ENCODE measurements around the gene SMAD6. TPM values are rescaled to one million over a fixed set of nuclear protein-coding genes. Genes with fewer than 3 reads are reported as not detected.
A peak's percentile ranks its signal among the peaks of the same experiment; 100 is the strongest.

The SMAD6 gene
- total and polyA plus RNA-seq, 9 of the 15 experiments (the other 6 are each of a cell fraction or from before 2014, with no cell fraction given), result 0.10 to 15.5 (median 3.7) TPM

GRCh38 chr15:66700802-66701421, 1.1 kb upstream of the SMAD6 start (continued):
- no peak for TF ChIP-seq ZFP91 (CRISPR knock-in tag; IDR thresholded peaks at IDR 0.05)
- no peak for TF ChIP-seq FOXK1 (CRISPR knock-in tag; IDR thresholded peaks at IDR 0.05; ENCODE audit: borderline replicate concordance)
- TF ChIP-seq HCFC1 (IDR thresholded peaks at IDR 0.05; ENCODE audit: low read depth, low read length), result 0 out of 2 replicates have a peak, but pooled peaks have one; percentile 20
- TF ChIP-seq HNRNPH1 (optimal IDR thresholded peaks at IDR 0.05; ENCODE audit: low read depth, low read length), result no peak
- TF ChIP-seq TCF15 (CRISPR knock-in tag; IDR thresholded peaks at IDR 0.05), result no peak
- TF ChIP-seq LCOR (CRISPR knock-in tag; IDR thresholded peaks at IDR 0.05), result no peak
- TF ChIP-seq SMARCE1 (IDR thresholded peaks at IDR 0.05), result no peak
- 0 out of 2 replicates have a peak, but pooled peaks have one; percentile 52 for TF ChIP-seq E2F3 (CRISPR knock-in tag; IDR thresholded peaks at IDR 0.05)
- TF ChIP-seq CHD2 (IDR thresholded peaks at IDR 0.05; ENCODE audit: low read depth, low read length), result no peak
- no peak for TF ChIP-seq ZNF561 (CRISPR knock-in tag; conservative IDR thresholded peaks at IDR 0.05)
- TF ChIP-seq HES1 (IDR thresholded peaks at IDR 0.05; ENCODE audit: low read depth), result no peak
- TF ChIP-seq RUNX1 (IDR thresholded peaks at IDR 0.05; ENCODE audit: low read depth), result no peak
- TF ChIP-seq MYC (IDR thresholded peaks at IDR 0.05; ENCODE audit: low read depth, low read length), result 0 out of 2 replicates have a peak, but pooled peaks have one; percentile 43
- no peak for TF ChIP-seq MYC (CRISPR knock-in tag; IDR thresholded peaks at IDR 0.05; ENCODE audit: borderline replicate concordance, low read depth)
- TF ChIP-seq, protein P1, sequence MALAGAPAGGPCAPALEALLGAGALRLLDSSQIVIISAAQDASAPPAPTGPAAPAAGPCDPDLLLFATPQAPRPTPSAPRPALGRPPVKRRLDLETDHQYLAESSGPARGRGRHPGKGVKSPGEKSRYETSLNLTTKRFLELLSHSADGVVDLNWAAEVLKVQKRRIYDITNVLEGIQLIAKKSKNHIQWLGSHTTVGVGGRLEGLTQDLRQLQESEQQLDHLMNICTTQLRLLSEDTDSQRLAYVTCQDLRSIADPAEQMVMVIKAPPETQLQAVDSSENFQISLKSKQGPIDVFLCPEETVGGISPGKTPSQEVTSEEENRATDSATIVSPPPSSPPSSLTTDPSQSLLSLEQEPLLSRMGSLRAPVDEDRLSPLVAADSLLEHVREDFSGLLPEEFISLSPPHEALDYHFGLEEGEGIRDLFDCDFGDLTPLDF (CRISPR knock-in tag; IDR thresholded peaks at IDR 0.05), result no peak
- TF ChIP-seq SREBF2 (CRISPR knock-in tag; IDR thresholded peaks at IDR 0.05), result no peak
- TF ChIP-seq POLR2G (IDR thresholded peaks at IDR 0.05; ENCODE audit: low read depth, low read length), result peak; percentile 77
- TF ChIP-seq MBD2 (IDR thresholded peaks at IDR 0.05; ENCODE audit: borderline replicate concordance, low read depth), result no peak
- TF ChIP-seq ZNF146 (CRISPR knock-in tag; IDR thresholded peaks at IDR 0.05; ENCODE audit: unreplicated experiment), result no peak
- TF ChIP-seq MAFG (tag; conservative IDR thresholded peaks at IDR 0.05), result no peak
- no peak for TF ChIP-seq TEAD2 (tag; IDR thresholded peaks at IDR 0.05)
- TF ChIP-seq FOXA1 (IDR thresholded peaks at IDR 0.05; ENCODE audit: borderline replicate concordance), result no peak
- no peak for TF ChIP-seq WHSC1 (IDR thresholded peaks at IDR 0.05; ENCODE audit: low read length)
- TF ChIP-seq HIVEP1 (CRISPR knock-in tag; IDR thresholded peaks at IDR 0.05), result no peak
- no peak for TF ChIP-seq ZNF449 (CRISPR knock-in tag; IDR thresholded peaks at IDR 0.05)

Data from K562 (cell line).